HCEC 1CT (cell line): ENCODE data around the gene EP400.
"Not testable (repeated sequence)": the region's sequence is repeated elsewhere in the genome, so short reads cannot be mapped to it uniquely, and the experiment has no call there.

Experiments used
- DNase-seq: peaks from one replicate; pipeline ENCODE4 v3.0.0-alpha.2; 2017

Gene EP400

GRCh38 chr12:132071830-132072384, 122.2 kb downstream of the EP400 start:
- DNase-seq: no peak

DNA sequence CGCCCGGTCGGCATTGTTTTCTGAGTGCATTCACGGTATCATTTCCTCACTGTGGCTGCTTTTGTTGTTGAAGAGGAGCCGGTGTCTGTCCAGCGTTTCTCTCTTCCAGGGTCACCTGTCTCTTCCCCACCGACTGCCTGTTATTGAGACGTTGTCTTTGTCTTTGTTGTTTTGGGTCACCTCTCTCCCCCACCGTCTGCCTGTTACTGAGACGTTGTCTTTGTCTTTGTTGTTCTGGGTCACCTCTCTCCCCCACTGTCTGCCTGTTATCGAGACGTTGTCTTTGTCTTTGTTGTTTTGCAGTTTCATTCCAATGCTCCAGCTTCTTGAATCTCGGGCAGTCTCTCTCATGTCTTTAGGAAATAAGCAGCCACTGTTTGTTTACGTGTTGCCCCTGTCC, 124.5 kb downstream of the EP400 start:
- no peak for DNase-seq

DNA sequence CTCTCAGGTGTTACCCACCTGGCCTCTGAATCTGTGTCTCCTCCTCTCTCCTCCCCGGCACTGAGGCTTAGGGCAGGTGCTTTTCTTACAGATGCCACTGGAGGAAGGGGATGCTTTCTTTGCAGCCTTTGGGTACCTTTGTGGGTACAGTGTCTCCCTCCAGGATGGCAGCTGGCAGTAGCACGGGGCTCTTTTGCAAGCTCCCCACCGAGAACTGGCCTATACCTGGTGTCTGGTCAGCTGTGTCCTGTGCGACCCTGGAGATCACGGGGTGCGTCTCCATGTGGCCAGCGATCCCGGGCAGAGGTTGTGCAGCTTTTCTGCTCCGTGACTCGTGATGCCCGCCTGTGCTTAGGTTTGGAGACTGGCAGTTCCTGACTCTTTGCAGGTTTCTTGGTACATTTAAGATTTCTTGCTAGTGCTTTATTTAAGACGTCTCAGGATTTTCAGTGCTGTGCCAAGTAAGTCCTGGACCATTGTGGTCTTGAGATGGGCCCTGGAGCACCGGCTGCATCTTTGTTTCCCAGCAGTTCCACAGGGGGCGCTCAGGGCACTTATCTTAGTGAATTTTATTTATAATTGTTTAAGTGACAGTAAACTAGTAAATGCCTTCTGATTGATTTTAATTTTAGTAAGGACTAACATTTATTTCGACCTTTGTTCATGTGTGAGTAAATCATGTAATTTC, 125.4 kb downstream of the EP400 start:
- peak; percentile 6 for DNase-seq

DNA sequence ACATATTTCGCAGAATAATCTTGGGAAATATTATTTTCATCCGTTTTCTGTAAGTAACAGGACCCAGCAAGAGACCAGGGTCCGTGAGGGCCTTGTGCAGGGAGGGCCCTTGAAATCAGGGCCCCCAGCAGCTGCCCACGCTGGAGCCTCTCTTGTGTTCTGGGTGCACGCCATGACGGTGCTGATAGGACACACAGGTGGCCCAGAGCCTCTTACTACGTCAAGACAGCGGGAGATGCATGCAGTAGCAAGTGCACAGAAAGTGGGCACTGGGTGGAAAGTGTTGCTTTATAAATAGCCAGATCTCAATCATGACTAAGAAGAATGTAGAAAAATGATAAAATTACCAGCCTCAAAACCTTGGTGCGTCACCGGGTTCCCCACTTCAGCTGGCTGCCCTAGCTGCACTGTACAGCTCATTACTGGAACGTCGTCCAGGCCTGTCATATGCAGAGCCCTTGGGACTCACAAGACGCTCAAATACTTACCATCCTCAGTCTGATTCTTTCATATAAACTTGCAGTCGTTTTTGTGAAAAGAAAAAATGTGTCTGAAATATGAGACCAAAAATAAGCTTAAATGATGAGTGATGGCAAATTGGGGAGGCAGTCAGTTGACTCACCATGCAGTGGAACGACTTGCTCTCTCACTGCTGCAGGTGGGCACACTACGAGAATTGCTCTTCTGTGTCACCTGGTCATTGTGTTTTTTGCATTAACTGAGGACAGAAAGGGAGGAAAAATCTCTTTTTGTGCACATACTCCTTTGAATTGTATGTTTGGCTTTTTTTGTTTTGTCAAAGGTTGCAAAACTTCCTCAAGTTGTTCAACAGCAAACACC, 126.2 kb downstream of the EP400 start:
- no peak for DNase-seq

- DNase-seq: no peak
These were observed 127.0 kb downstream of the EP400 start for GRCh38 chr12:132076711-132077110.

DNA sequence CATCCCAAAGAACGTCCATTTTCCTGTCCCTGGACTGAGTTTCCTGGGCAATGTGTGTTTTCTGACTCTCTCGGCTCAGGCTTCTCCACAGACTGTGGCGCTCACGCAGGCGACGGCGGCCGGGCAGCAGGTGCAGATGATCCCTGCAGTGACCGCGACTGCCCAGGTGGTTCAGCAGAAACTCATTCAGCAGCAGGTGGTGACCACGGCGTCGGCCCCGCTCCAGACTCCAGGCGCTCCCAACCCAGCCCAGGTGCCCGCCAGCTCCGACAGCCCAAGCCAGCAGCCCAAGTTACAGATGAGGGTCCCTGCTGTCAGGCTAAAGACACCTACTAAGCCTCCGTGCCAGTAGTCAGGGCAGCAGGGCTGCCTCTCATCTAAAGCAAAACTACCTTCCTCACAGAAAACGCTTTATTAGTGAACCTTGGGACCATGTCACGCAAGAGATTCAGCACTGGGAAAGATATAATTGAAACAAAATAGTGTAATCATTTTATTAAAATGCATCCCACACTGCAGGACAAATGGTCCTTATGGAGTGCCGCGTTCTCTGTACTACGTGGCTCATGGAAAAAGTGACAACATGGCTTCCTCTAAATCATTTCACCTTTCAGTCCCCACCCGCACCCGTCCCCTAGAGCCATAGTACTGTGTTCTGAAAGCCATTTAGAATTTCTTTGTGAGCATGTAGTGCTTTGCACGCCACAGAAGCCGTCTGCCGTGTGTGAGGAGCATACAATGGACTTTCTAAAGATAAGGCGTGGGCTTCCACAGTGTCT, 127.8 kb downstream of the EP400 start:
- no peak for DNase-seq

- peak; percentile 29 for DNase-seq
These were observed 128.4 kb downstream of the EP400 start for GRCh38 chr12:132078190-132078589.

DNA sequence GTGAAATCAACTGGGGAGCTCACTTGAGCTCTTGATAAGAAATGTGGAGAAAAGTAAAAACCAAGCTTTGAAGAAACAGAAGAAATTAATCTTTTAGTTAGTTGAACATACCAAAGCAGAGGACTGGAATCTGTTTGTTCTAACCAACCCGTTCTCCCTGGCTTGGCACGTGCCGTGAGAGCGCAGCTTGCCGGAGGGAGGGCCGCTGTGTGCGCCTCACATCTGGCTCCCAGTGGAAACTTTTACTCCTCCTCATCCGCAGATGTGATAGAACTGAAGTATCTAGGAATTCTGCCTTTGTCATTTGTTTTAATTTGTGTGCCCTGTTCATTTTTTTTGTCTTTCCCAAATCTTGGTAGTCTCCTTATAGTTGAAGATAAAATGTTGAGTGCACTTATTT, 129.5 kb downstream of the EP400 start:
- no peak for DNase-seq

DNA sequence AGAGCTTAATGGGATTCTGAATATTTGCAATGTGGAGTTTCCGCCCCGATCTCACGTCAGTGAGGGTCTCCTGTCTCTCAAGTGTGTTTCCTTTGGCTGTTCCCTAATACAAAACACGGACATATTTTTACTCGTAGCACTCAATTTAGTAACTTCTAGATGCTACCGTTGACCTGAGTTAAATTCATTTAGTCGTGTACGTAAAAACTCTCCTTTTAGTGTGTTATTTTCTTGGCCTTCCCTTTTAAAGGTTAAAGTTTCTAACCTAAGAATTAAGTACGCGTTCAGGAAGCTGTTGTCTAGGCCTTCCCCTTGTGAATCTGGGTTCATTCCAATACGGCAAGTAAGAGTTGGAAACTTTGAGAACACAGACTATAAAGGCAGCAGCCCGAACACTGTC, 130.0 kb downstream of the EP400 start:
- DNase-seq: no peak

- DNase-seq: not testable (repeated sequence)
These were observed 130.8 kb downstream of the EP400 start for GRCh38 chr12:132080515-132080914.

DNA sequence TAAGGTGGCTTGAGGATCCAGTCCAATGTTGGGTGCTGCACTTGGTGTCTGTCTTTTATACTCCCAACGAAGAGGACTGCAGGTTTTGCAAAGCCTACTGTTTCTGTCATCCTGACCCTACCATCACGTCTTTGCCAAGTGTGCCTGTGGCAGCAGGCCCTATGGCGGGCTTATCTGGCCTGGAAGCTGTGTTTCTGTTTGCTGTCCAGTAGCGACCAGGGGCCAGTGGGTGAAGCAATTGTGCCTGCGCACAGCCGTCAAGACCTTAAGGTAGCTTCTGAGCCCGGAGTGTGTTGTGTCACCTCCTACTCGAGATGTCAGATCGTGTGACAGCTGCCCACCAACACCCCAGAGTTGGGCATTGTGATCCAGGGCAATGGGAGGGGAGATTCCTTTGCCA, 131.7 kb downstream of the EP400 start:
- no peak for DNase-seq

- no peak for DNase-seq
These were observed 133.8 kb downstream of the EP400 start for GRCh38 chr12:132083614-132083940.

- DNase-seq: peak; percentile 88
These were observed 134.3 kb downstream of the EP400 start for GRCh38 chr12:132083941-132084620.

DNA sequence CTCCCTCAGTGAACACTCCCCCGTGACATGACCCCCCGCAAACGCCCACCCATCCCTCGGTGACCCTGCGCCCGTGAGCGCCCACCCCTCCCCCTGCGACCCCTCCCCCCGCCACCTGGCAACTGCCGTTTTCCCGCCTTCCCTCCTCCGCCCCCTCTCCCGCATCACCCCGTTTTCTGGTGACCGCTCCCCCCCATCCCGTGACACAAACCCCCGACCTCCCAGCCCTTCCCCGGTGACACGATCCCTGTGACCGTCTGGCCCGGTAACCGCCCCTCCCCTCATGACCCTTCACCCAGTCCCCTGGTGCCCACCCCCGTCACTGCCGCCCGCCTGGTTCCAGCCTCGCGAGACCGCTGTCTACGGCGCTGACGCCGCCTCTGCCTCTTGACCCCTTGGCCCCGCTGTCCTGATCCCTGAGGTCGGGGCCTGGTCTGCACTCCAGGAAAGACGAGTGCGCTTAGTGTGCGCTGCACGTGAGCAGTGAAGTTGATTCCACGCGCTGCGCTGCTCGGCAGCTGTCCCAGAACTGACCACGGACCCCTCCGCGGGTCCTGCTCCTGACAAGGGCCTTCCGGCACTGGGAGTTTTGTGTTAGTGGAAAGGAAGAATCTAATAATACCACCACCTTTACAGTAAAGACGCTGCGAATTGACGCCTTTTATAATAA, 135.0 kb downstream of the EP400 start:
- peak; percentile 66 for DNase-seq

GRCh38 chr12:132085291-132085635, 135.5 kb downstream of the EP400 start:
- DNase-seq: no peak

- DNase-seq: no peak
These were observed 139.7 kb downstream of the EP400 start for GRCh38 chr12:132089407-132089910.

DNA sequence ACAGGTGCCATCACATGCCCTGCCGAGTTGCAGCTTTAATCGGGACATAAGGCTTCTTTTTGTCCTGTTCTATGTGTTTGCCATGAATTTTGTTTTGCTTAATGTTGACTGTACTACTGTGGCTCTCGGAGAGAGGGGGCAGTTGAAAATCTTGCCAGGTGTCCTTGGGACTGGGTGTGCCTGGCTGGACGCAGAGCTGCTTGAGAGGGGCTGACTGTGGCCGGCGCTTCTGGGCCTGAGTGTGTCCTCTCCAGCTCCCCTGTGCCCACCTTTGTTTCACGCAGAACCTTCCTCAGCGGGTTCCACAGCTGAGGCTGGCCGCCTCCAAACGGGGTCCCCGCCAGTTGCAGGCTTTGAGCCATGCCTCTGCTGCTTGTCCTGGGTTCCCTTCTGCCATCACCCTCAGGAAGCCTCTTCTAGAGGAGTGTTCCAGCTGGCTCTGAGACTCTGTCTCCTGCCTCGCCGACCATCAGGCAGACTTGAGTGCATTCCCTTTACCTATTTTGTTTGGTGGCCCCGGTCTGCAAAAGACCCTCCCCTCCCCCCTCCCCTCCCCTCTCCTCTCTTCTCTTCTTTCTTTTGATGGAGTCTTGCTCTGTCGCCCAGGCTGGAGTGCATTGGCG, 144.6 kb downstream of the EP400 start:
- DNase-seq: no peak

DNA sequence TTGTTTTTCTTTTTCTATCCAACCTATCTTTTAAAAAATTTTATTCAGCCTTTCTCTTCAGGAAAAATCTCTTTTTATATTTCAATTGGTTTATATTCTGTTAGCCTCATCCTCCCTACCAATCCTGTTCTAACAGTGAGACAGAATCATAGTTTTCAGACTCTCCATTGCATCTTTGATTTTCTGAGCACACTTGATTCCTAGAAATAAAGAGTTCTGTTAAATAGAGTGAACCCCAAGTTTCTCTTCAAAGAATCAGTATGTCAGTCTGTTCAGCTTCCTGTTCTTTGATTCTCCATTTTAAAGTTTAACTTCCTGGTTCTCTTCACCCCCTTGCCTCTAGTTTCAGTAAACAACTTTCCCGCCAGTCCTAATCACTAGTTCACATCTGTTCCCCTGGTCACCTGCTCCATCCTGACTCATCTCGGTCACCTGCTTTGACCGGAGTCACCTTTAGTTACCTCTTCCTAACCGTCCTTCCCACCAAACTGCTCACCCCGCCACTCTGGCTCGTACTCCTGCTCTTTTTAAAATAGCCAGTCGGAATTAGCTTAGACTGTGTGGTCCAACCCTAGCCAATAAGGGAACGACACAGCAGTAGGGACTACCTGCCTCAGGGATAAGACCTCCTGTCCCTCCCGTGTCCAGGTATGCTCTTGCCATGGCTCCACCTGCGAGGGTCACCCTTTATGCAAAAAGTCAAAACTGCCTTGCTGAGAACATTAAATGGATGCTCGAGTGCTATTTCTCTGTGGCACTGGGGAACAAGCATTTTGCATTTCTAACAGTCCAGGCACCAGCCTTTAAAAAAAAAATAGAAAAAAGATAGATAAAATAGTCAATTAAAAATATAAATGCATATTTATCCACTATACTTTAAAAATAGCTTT, 146.0 kb downstream of the EP400 start:
- no peak for DNase-seq

GRCh38 chr12:132099739-132100138, 150.0 kb downstream of the EP400 start:
- DNase-seq: no peak

DNA sequence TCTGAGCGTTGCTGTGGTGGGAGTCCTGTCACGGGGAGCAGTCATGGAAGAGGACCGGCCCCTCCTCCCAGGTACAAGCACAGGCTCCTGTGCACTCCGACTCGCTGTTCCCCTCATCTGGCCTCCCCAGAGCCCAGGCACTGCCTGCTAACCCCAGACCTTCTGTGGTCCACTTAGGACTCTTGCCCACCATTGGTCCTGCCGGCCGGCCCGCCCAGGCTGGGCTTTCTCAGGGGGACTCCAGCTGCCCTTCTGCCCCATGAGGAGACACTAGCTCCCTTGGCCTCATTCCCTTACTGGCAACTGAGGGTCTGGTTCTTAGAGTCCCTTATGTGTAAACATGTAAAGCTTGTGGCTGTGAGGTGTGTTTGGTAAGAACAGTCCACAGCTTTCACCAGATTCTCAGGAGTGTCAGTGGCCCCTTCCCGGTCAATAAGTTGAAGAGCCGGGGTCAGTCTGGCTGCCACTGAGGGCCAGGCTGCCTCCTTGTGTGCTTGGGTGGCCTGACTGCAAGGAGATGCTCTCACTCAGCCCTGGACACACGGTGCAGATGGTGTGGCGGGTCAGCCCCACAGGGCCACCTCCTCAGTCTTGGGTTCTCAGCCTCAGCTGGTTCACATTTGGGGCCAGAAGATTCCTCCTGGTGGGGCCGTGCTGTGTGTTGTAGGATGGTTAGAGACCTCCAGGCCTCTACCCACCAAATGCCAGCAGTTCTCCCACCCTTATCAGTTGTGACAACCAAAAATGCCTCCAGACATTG, 150.7 kb downstream of the EP400 start:
- no peak for DNase-seq
